ENCODE measurements around the gene FAM110A.
"Not testable (repeated sequence)": the region's sequence is repeated elsewhere in the genome, so short reads cannot be mapped to it uniquely, and the experiment has no call there.

The FAM110A gene

GRCh38 chr20:824490-824889 is 9.0 kb upstream of the FAM110A start:
- DNase-seq = no peak

GRCh38 chr20:824916-825315 is 8.6 kb upstream of the FAM110A start:
- DNase-seq = no peak

GRCh38 chr20:825710-826421 is 7.6 kb upstream of the FAM110A start:
- DNase-seq = no peak

- DNase-seq = peak; percentile 47
These were observed 6.7 kb upstream of the FAM110A start for GRCh38 chr20:826695-827323.

- DNase-seq = not testable (repeated sequence)
These were observed 5.5 kb upstream of the FAM110A start for GRCh38 chr20:827981-828380.

- peak; percentile 54 for DNase-seq
These were observed 4.5 kb upstream of the FAM110A start for GRCh38 chr20:828987-829386.

GRCh38 chr20:829551-829950 is 4.0 kb upstream of the FAM110A start:
- DNase-seq = no peak

- no peak for DNase-seq
These were observed 3.4 kb upstream of the FAM110A start for GRCh38 chr20:830011-830521.

- no peak for DNase-seq
These were observed 2.3 kb upstream of the FAM110A start for GRCh38 chr20:831251-831650.

- DNase-seq = no peak
These were observed 1.6 kb upstream of the FAM110A start for GRCh38 chr20:831956-832355.

- DNase-seq = no peak
These were observed 430 bp upstream of the FAM110A start for GRCh38 chr20:833121-833449.

- DNase-seq = peak; percentile 42
These were observed 734 bp downstream of the FAM110A start for GRCh38 chr20:834151-834746.

GRCh38 chr20:835608-836045 is 2.1 kb downstream of the FAM110A start:
- DNase-seq = peak; percentile 81

GRCh38 chr20:836190-836589 is 2.7 kb downstream of the FAM110A start:
- DNase-seq = no peak

- no peak for DNase-seq
These were observed 5.5 kb downstream of the FAM110A start for GRCh38 chr20:839015-839414.

- DNase-seq = no peak
These were observed 6.1 kb downstream of the FAM110A start for GRCh38 chr20:839626-840025.

GRCh38 chr20:840503-840857 is 7.0 kb downstream of the FAM110A start:
- no peak for DNase-seq

GRCh38 chr20:840858-841567 is 7.5 kb downstream of the FAM110A start:
- DNase-seq = peak; percentile 81

- DNase-seq = peak; percentile 52
These were observed 8.3 kb downstream of the FAM110A start for GRCh38 chr20:841568-842546.

GRCh38 chr20:842547-842940 is 9.0 kb downstream of the FAM110A start:
- DNase-seq = peak; percentile 29

GRCh38 chr20:843912-844311 is 10.4 kb downstream of the FAM110A start:
- peak; percentile 42 for DNase-seq

GRCh38 chr20:844473-845225 is 11.1 kb downstream of the FAM110A start:
- DNase-seq = peak; percentile 98
